IMR-90 (cell line): ENCODE results near the gene USP53. TPM values are rescaled to one million over a fixed set of nuclear protein-coding genes. Genes with fewer than 3 reads are reported as not detected.

Experiments used
- ATAC-seq: fragments of 200-7000 bp; cut with Tn5 transposase; 2 replicates; pipeline ENCODE4 v1.9.1; 2020; ENCODE audit warnings: low read depth, mild to moderate bottlenecking, moderate library complexity
- BruUV-seq: library from RNA; stranded (reverse); fragments of 400-500 nt; replicated peaks from 2 replicates; lab custom pipeline; 2021; lab: Mats Ljungman, UMichigan
- CTCF ChIA-PET: fragments of 300-600 bp; formaldehyde crosslinking; extraction: SDS; loops from one replicate; lab custom pipeline; 2021; ENCODE audit warnings: antibody characterized with exemption; lab: Yijun Ruan, JAX
- POLR2A ChIA-PET: fragments of 300-600 bp; sonication (Branson Sonifier 250); formaldehyde crosslinking; loops from one replicate; lab custom pipeline; 2022; ENCODE audit warnings: antibody characterized with exemption; ENCODE audit not compliant: unreplicated experiment; lab: Charles Lee
- DNase-seq: peaks from one replicate; pipeline ENCODE4 v3.0.0; 2013
- H2AFZ ChIP-seq: replicated peaks from 2 replicates; pipeline ENCODE3; 2013; ENCODE audit warnings: low read length, mild to moderate bottlenecking; ENCODE audit not compliant: poor library complexity
- H2AK5ac ChIP-seq: 2 replicates; pipeline ENCODE4 v1.6.1; 2013; ENCODE audit warnings: low read depth, low read length, inconsistent platforms
- H2AK9ac ChIP-seq: replicated peaks from 2 replicates; pipeline ENCODE3; 2013; ENCODE audit warnings: mild to moderate bottlenecking, low read depth, low read length, moderate library complexity; ENCODE audit not compliant: poor library complexity
- H2BK120ac ChIP-seq: 2 replicates; pipeline ENCODE4 v1.6.1; 2013; ENCODE audit warnings: low read depth, low read length, inconsistent platforms
- H2BK15ac ChIP-seq: 3 replicates; pipeline ENCODE4 v1.6.1; 2013; ENCODE audit warnings: low read depth, low read length, inconsistent platforms
- H2BK20ac ChIP-seq: 2 replicates; pipeline ENCODE4 v1.6.1; 2013; ENCODE audit warnings: low read depth, mild to moderate bottlenecking, inconsistent platforms, low read length, moderate library complexity
- H2BK5ac ChIP-seq: 2 replicates; pipeline ENCODE4 v1.6.1; 2013; ENCODE audit warnings: mild to moderate bottlenecking, low read depth, low read length, inconsistent platforms; ENCODE audit not compliant: poor library complexity, severe bottlenecking
- H3K14ac ChIP-seq: replicated peaks from 2 replicates; pipeline ENCODE4 v1.6.1; 2013; ENCODE audit warnings: low read depth, low read length, inconsistent platforms
- H3K18ac ChIP-seq: 2 replicates; pipeline ENCODE4 v1.6.1; 2013; ENCODE audit warnings: low read depth, low read length, control low read depth
- H3K23ac ChIP-seq: 2 replicates; pipeline ENCODE4 v1.6.1; 2013; ENCODE audit warnings: low read depth, low read length, inconsistent platforms
- H3K27ac ChIP-seq: 2 replicates; pipeline ENCODE4 v1.5.1; 2013; ENCODE audit warnings: mild to moderate bottlenecking, control low read depth, low read length; ENCODE audit not compliant: insufficient read depth
- H3K27me3 ChIP-seq: 2 replicates; pipeline ENCODE4 v1.6.1; 2013; ENCODE audit warnings: low read length; ENCODE audit not compliant: control insufficient read depth, insufficient read depth
- H3K36me3 ChIP-seq: 2 replicates; pipeline ENCODE4 v1.6.1; 2013; ENCODE audit warnings: low read length, mixed read lengths; ENCODE audit not compliant: control insufficient read depth, insufficient read depth
- H3K4ac ChIP-seq: 2 replicates; pipeline ENCODE4 v1.6.1; 2013; ENCODE audit warnings: low read depth, low read length, inconsistent platforms
- H3K4me1 ChIP-seq: 2 replicates; pipeline ENCODE4 v1.6.1; 2013; ENCODE audit warnings: low read length, mixed read lengths; ENCODE audit not compliant: control insufficient read depth, insufficient read depth
- H3K4me2 ChIP-seq: 2 replicates; pipeline ENCODE4 v1.6.1; 2013; ENCODE audit warnings: low read depth, mild to moderate bottlenecking, control low read depth, low read length, moderate library complexity
- H3K4me3 ChIP-seq: 2 replicates; pipeline ENCODE4 v1.5.1; 2013; ENCODE audit warnings: low read depth, mild to moderate bottlenecking, control low read depth, low read length, moderate library complexity; ENCODE audit not compliant: insufficient read depth
- H3K56ac ChIP-seq: 2 replicates; pipeline ENCODE4 v1.6.1; 2013; ENCODE audit warnings: low read length, inconsistent platforms; ENCODE audit not compliant: insufficient read depth; ENCODE audit errors: extremely low read depth
- H3K79me1 ChIP-seq, 2 experiments: 2 replicates each; pipeline ENCODE4 v1.6.1; 2013; ENCODE audit warnings: low read length in 2 of 2, inconsistent platforms in 1 of 2, low read depth in 1 of 2
- H3K9ac ChIP-seq: 2 replicates; pipeline ENCODE4 v1.6.1; 2013; ENCODE audit warnings: low read depth, low read length, control low read depth
- H3K9me1 ChIP-seq: 2 replicates; pipeline ENCODE4 v1.6.1; 2013; ENCODE audit warnings: low read length, inconsistent platforms; ENCODE audit not compliant: insufficient read depth
- H3K9me3 ChIP-seq: 2 replicates; pipeline ENCODE4 v1.6.1; 2013; ENCODE audit warnings: low read length; ENCODE audit not compliant: control insufficient read depth, insufficient read depth
- H4K20me1 ChIP-seq: 2 replicates; pipeline ENCODE4 v1.6.1; 2013; ENCODE audit warnings: low read length, inconsistent platforms; ENCODE audit not compliant: insufficient read depth
- H4K5ac ChIP-seq: 2 replicates; pipeline ENCODE4 v1.6.1; 2013; ENCODE audit warnings: mild to moderate bottlenecking, low read depth, low read length, control low read depth
- H4K8ac ChIP-seq, 2 experiments: 2 replicates each; pipeline ENCODE4 v1.6.1; 2013; ENCODE audit warnings: low read depth in 2 of 2, low read length in 2 of 2, control low read depth in 1 of 2, inconsistent platforms in 1 of 2
- H4K91ac ChIP-seq: 2 replicates; pipeline ENCODE4 v1.6.1; 2013; ENCODE audit warnings: low read depth, low read length, inconsistent platforms; ENCODE audit not compliant: insufficient read depth
- CEBPB ChIP-seq: IDR thresholded peaks from 2 replicates; pipeline ENCODE4 v1.6.1; 2012; ENCODE audit warnings: low read depth, low read length, improper control_type of control experiment
- MAFK ChIP-seq: IDR thresholded peaks from 2 replicates; pipeline ENCODE4 v1.6.1; 2012; ENCODE audit warnings: low read depth, low read length, improper control_type of control experiment
- RAD21 ChIP-seq: IDR thresholded peaks from 2 replicates; pipeline ENCODE4 v1.6.1; 2012; ENCODE audit warnings: low read length, improper control_type of control experiment
- WGBS, 2 experiments: methylation state at CpG; one replicate each; pipeline versions ENCODE4 v1.1.5 to v1.1.7; 2013; ENCODE audit warnings: missing lambda C conversion rate in 2 of 2; ENCODE audit not compliant: insufficient read length in 1 of 2; ENCODE audit errors: extremely low coverage in 2 of 2; 5-methylcytosine and 5-hydroxymethylcytosine counted together
- dilution Hi-C: fragments of 300-500 bp; cut with HindIII; formaldehyde crosslinking; loops from one replicate; pipeline ENCODE4 v1.14.3; 2018; ENCODE audit warnings: low sequenced_read_pairs; ENCODE audit not compliant: unreplicated experiment
- in situ Hi-C: fragments of 300-500 bp; cut with MboI; formaldehyde crosslinking; loops from 3 replicates; pipeline ENCODE4 v1.14.3; 2019; ENCODE audit warnings: low sequenced_read_pairs, inconsistent platforms, mixed read lengths
- intact Hi-C: fragments of 100-400 bp; cut with micrococcal nuclease; formaldehyde crosslinking; loops from 2 replicates; pipeline ENCODE4 v1.10.0; 2022
- polyA plus RNA-seq, 3 experiments: library from polyadenylated mRNA; depleted of rRNA; stranded (reverse); fragments of >200 nt; gene quantifications; 2 replicates each; pipeline ENCODE4 v1.2.3, GENCODE V29; 2012; ENCODE audit warnings: low replicate concordance in 1 of 3
- total RNA-seq: library from RNA; depleted of rRNA; stranded (reverse); fragments of >200 nt; gene quantifications from 2 replicates; pipeline ENCODE4 v1.2.3, GENCODE V29; 2012

The USP53 gene
- total and polyA plus RNA-seq, 2 of the 4 experiments (the other 2 are of a cell fraction) = 11.2 to 24.0 TPM

GRCh38 chr4:119184128-119184527, 28.4 kb upstream of the USP53 start:
- no peak overlapping the region for H3K56ac ChIP-seq
- H3K79me1 ChIP-seq = no peaks in the 10 kb centered on the region
- intact Hi-C loops (no loop called here), in situ Hi-C loops (no loop called here), dilution Hi-C loops (no loop called here)
- H2AK9ac ChIP-seq = no peak overlapping the region
- H3K4me3 ChIP-seq = no peak overlapping the region
- no peaks in the 10 kb centered on the region for H3K9me1 ChIP-seq
- no peak overlapping the region for H3K27ac ChIP-seq
- H2BK15ac ChIP-seq = no peak overlapping the region
- H3K27me3 ChIP-seq = no peaks in the 10 kb centered on the region
- no peak overlapping the region for H4K91ac ChIP-seq
- no peak overlapping the region for H4K8ac ChIP-seq
- no peaks in the 10 kb centered on the region for H3K9me3 ChIP-seq
- no peak overlapping the region for H2AK5ac ChIP-seq
- no peak overlapping the region for H2AFZ ChIP-seq
- ChIA-PET CTCF (no interaction called here), POLR2A (no interaction called here)
- WGBS, 2 experiments = no CpG with 5 or more reads among the region's 2 CpGs
- H2BK120ac ChIP-seq = no peak overlapping the region
- H4K5ac ChIP-seq = no peak overlapping the region
- no peak overlapping the region for H2BK20ac ChIP-seq
- H4K20me1 ChIP-seq = no peaks in the 10 kb centered on the region
- H3K36me3 ChIP-seq = no peaks in the 10 kb centered on the region
- no peak overlapping the region for H3K4me2 ChIP-seq
- TF ChIP-seq CEBPB = no peak
- no peak for TF ChIP-seq RAD21
- TF ChIP-seq MAFK = no peak
- ATAC-seq (no peak), DNase-seq (no peak)
- no peak overlapping the region for H3K9ac ChIP-seq
- no peak overlapping the region for H3K4ac ChIP-seq
- H3K4me1 ChIP-seq = no peaks in the 10 kb centered on the region
- BruUV-seq = no TSS peak
- H3K18ac ChIP-seq = no peak overlapping the region
- no peak overlapping the region for H3K14ac ChIP-seq
- no peak overlapping the region for H2BK5ac ChIP-seq
- H3K23ac ChIP-seq = no peak overlapping the region
